T-helper 1 cell treated with Interleukin-12 subunit alpha and Interleukin-12 subunit beta and Interleukin-4 antibody, amounts not matched to agents 30 μg/mL and 1 μg/mL, for 36 hours (primary cell): Measurements from ENCODE around the gene AGT.
"Not testable (repeated sequence)": the region's sequence is repeated elsewhere in the genome, so short reads cannot be mapped to it uniquely, and the experiment has no call there.

Experiments
- H3K27ac Mint-ChIP-seq: one replicate; pipeline ENCODE4 v1.8.0; 2021; ENCODE audit warnings: mild to moderate bottlenecking, mixed read lengths
- H3K27me3 Mint-ChIP-seq: one replicate; pipeline ENCODE4 v1.8.0; 2021; ENCODE audit warnings: low read depth, mixed read lengths
- H3K36me3 Mint-ChIP-seq: one replicate; pipeline ENCODE4 v1.8.0; 2021; ENCODE audit warnings: low read depth, mixed read lengths
- H3K4me1 Mint-ChIP-seq: one replicate; pipeline ENCODE4 v1.8.0; 2021; ENCODE audit warnings: low read depth, mixed read lengths
- H3K4me3 Mint-ChIP-seq: one replicate; pipeline ENCODE4 v1.8.0; 2021; ENCODE audit warnings: mild to moderate bottlenecking, moderate library complexity, mixed read lengths
- H3K9me3 Mint-ChIP-seq: one replicate; pipeline ENCODE4 v1.8.0; 2021; ENCODE audit warnings: mixed read lengths

The AGT gene

DNA sequence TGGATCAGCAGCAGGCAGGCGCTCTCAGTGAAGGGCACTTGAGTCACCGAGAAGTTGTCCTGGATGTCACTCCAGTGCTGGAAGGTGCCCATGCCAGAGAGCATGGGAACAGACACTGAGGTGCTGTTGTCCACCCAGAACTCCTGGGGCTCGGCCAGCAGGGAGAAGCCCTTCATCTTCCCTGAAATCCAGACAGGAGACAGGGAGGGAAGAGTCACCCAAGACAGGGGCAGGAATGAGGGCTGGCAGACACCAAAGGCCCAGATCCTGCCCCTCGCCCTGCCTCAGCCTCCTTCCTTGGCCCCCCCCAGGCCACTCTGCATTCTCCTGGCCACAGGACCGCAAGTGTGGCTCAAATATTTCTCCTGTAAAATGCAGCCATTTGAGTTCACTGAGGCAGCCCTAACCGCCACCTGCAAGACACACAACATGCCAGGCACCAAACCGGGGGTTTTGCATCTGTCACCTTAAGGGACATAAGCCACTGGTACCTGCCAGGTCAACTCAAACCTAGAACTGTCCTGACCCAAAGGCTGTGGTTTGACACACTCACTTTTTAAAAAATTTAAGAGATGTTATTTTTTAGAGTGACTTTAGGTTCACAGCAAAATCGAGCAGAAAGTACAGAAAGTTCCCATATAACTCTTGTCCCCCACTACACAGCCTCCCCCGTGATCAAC lies 7.8 kb downstream of the AGT start:
- H3K4me3 Mint-ChIP-seq, result no peak overlapping the region
- no peak overlapping the region for H3K27ac Mint-ChIP-seq
- no peaks in the 10 kb centered on the region for H3K9me3 Mint-ChIP-seq
- H3K4me1 Mint-ChIP-seq, result no peaks in the 10 kb centered on the region
- no peaks in the 10 kb centered on the region for H3K36me3 Mint-ChIP-seq
- peaks cover 9% of the 10 kb centered on the region for H3K27me3 Mint-ChIP-seq

GRCh38 chr1:230705289-230706019 lies 8.5 kb downstream of the AGT start:
- no peak overlapping the region for H3K4me3 Mint-ChIP-seq
- H3K27ac Mint-ChIP-seq, result no peak overlapping the region
- H3K36me3 Mint-ChIP-seq, result no peaks in the 10 kb centered on the region
- H3K9me3 Mint-ChIP-seq, result no peaks in the 10 kb centered on the region
- no peaks in the 10 kb centered on the region for H3K4me1 Mint-ChIP-seq
- peaks cover 9% of the 10 kb centered on the region for H3K27me3 Mint-ChIP-seq

GRCh38 chr1:230704830-230705229 lies 9.1 kb downstream of the AGT start:
- H3K4me3 Mint-ChIP-seq, result no peak overlapping the region
- peaks cover 9% of the 10 kb centered on the region for H3K27me3 Mint-ChIP-seq
- no peak overlapping the region for H3K27ac Mint-ChIP-seq
- H3K4me1 Mint-ChIP-seq, result no peaks in the 10 kb centered on the region
- no peaks in the 10 kb centered on the region for H3K9me3 Mint-ChIP-seq
- H3K36me3 Mint-ChIP-seq, result no peaks in the 10 kb centered on the region

DNA sequence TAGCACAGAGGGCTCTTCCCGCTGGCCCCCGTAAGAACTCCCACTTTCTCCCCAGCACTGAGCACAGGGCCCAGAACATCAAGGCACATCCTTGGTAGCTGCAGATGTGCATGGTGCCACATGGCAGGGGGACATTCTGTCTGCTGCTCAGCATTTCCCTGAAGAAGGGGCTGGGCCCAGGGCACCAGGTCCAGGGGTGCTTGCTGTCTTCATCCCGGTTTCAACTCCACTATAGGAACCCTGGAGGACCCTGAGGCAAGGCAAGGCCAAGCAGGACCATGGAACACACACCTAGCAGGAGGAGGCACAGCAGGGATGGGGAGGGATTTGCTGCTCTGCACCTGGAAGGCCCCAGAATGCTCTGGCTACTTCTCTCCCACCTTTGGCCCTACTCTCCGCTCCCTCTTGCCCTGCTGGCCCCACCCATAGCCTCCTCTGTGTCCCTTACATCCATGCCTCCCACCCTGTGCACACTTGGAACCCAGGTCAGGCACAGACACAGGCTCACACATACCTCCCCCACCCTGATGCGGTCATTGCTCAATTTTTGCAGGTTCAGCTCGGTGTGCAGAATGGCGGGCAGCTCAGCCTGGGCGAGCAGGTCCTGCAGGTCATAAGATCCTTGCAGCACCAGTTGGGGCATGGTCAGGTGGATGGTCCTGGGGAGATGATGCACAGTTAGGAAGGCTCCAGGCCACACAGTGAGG lies 10.1 kb downstream of the AGT start:
- Mint-ChIP-seq H3K9me3 (no peaks in the 10 kb centered on the region), H3K36me3 (no peaks in the 10 kb centered on the region), H3K4me3 (no peak overlapping the region), H3K27me3 (peaks cover 9% of the 10 kb centered on the region), H3K4me1 (no peaks in the 10 kb centered on the region), H3K27ac (no peak overlapping the region)

DNA sequence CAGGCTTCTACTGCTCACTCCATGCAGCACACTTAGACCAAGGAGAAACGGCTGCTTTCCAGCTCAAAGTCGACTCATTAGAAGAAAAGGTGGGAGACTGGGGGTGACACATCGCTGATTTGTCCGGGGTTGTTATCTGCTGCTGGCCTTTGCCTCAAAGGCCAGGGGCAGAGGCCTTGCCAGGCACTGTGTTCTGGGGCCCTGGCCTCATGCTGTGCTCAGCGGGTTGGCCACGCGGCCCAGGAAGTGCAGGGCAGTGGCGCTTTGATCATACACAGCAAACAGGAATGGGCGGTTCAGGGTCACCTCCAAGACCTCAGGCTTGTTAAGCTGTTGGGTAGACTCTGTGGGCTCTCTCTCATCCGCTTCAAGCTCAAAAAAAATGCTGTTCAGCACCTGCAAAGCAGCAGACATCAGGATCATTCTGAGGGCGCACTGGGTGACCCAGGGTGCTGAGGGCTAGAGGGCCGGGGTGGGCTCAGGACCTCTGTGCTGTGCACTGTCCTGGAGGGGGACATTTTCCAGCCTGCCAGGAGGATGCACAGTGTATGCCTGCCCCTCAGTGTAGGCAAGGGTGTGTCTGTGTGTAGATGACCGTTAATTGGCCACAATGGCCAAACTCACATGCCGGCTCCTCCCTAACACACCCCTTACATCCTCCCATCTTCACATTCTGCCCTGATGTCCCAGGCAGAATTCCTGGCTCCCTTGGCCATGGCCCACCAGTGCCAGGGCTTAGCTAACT lies 10.8 kb downstream of the AGT start:
- Mint-ChIP-seq H3K4me1 (no peaks in the 10 kb centered on the region), H3K4me3 (no peak overlapping the region), H3K36me3 (no peaks in the 10 kb centered on the region), H3K27me3 (peaks cover 3% of the 10 kb centered on the region), H3K9me3 (no peaks in the 10 kb centered on the region), H3K27ac (no peak overlapping the region)

GRCh38 chr1:230701895-230702768 lies 11.8 kb downstream of the AGT start:
- no peaks in the 10 kb centered on the region for H3K9me3 Mint-ChIP-seq
- H3K27me3 Mint-ChIP-seq, result no peaks in the 10 kb centered on the region
- H3K4me1 Mint-ChIP-seq, result no peaks in the 10 kb centered on the region
- H3K36me3 Mint-ChIP-seq, result no peaks in the 10 kb centered on the region
- H3K4me3 Mint-ChIP-seq, result no peak overlapping the region
- no peak overlapping the region for H3K27ac Mint-ChIP-seq

DNA sequence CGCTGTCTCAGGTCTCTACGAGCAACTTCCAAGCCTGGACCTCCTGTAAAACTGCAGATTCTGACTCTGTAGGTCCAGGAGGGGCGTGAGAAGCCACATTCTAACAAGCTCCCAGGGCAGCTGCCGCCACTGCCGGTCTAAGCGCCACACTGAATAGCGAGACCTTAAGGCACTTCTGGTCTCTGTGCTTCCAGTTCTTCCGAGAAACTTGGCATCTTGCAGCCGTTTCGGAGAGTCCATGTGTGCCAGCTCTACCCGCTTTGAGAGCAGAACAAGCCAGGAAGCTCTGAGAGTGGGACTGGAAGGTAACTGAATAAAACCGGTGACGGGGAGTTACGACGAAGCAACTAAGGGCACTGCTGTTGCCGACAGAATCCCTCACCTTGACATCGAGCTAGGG lies 12.5 kb downstream of the AGT start:
- no peak overlapping the region for H3K27ac Mint-ChIP-seq
- H3K9me3 Mint-ChIP-seq, result no peaks in the 10 kb centered on the region

DNA sequence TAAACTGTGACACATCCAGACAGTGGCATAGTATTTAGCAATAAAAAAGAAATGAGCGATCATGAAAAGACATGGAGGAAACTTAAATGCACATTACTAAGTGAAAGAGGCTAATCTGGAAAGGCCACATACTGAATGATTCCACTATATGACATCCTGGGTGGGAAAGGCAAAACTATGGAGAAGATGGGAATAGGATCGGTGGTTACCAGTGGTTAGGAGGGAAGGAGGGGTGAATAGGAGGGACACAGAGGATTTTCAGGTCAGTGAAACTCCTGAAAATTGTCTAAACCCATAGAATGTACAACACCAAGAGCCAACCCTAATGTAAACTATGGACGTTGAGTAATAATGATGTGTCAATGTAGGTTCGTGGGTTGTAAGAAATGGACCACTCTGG lies 13.8 kb downstream of the AGT start:
- no peak overlapping the region for H3K27ac Mint-ChIP-seq
- no peaks in the 10 kb centered on the region for H3K36me3 Mint-ChIP-seq
- H3K4me1 Mint-ChIP-seq, result no peaks in the 10 kb centered on the region
- H3K4me3 Mint-ChIP-seq, result no peak overlapping the region
- H3K9me3 Mint-ChIP-seq, result no peaks in the 10 kb centered on the region
- H3K27me3 Mint-ChIP-seq, result no peaks in the 10 kb centered on the region

More for the DNA sequence above, 12.5 kb downstream of the AGT start:
- Mint-ChIP-seq H3K27me3 (no peaks in the 10 kb centered on the region), H3K4me1 (no peaks in the 10 kb centered on the region), H3K36me3 (no peaks in the 10 kb centered on the region), H3K4me3 (no peak overlapping the region)

DNA sequence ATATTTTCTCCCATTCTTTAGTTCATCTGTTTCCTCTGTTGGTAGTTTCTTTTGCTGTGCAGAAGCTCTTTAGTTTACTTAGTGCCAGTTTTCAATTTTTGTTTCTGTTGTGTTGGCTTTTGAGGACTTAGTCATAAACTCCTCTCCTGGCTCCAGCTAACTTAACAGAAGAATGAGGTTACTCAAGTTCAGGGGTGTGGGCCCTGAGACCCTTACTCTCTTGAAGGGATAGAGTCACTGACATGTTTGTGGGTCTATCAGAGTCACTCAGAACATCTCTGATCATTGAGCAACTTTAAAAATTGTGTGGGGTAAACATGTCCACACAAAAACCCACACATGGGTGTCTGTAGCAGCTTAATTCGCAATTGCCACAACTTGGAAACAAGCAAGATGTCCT lies 14.2 kb downstream of the AGT start:
- Mint-ChIP-seq H3K27me3 (no peaks in the 10 kb centered on the region), H3K4me3 (no peak overlapping the region), H3K36me3 (no peaks in the 10 kb centered on the region), H3K9me3 (no peaks in the 10 kb centered on the region), H3K4me1 (peaks cover under 1% of the 10 kb centered on the region), H3K27ac (no peak overlapping the region)

DNA sequence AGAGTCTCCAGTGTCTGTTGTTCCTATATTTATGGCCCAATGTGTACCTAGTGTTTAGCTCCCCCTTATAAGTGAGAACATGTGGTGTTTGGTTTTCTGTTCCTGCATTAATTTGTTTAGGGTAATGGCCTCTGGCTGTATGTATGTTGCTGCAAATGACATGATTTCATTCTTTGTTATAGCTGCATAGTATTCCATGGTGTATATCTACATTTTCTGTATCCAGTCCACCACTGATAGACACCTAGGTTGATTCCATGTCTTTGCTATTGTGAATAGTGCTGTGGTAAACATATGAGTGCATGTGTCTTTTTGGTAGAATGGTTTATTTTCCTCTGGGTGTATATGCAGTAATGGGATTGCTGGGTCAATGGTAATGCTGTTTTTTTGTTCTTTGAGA lies 15.0 kb downstream of the AGT start:
- not testable (repeated sequence) for H3K27ac Mint-ChIP-seq, H3K27me3 Mint-ChIP-seq, H3K36me3 Mint-ChIP-seq, H3K4me1 Mint-ChIP-seq, H3K9me3 Mint-ChIP-seq, H3K4me3 Mint-ChIP-seq

GRCh38 chr1:230698130-230698529 lies 15.8 kb downstream of the AGT start:
- H3K36me3 Mint-ChIP-seq, result peaks cover 6% of the 10 kb centered on the region
- no peak overlapping the region for H3K4me3 Mint-ChIP-seq

DNA sequence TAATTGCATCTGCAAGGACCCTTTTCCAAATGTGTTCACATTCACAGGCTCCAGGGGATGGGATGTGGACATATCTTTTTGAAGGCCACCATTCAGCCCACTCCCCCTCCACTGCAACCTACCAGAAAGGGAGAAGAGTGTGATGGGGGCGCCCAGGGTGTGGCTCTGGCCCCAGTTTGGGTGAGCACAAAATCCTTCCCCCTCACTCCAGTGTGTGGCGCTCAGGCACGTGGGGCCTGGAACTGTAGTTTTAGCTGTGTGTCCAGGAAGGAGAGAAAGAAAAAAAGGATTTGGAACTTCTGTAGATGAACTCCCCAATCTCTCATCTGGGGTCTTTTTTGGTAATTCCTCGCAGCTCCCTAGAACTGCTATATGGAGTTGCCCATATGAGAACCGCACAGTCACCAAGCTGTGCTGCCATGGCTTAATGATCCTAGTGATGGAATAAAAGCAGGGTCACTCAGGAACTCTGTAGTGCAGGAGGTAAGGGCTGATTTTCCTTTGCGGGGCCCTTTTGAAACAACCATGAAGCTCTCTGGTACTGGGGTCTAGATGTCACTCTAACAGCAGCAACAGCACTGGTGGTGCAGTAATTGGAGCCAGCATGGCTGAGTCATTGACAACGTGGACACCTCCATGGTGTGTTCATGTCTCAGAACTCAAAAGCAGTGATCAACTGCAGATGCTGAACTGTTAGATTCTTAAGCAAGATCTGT lies 17.0 kb downstream of the AGT start:
- H3K9me3 Mint-ChIP-seq, result no peaks in the 10 kb centered on the region
- H3K36me3 Mint-ChIP-seq, result peaks cover 13% of the 10 kb centered on the region
- H3K27ac Mint-ChIP-seq, result no peak overlapping the region
- no peaks in the 10 kb centered on the region for H3K27me3 Mint-ChIP-seq
- H3K4me3 Mint-ChIP-seq, result no peak overlapping the region
- H3K4me1 Mint-ChIP-seq, result peaks cover 3% of the 10 kb centered on the region

More at GRCh38 chr1:230698130-230698529, 15.8 kb downstream of the AGT start:
- Mint-ChIP-seq H3K27me3 (no peaks in the 10 kb centered on the region), H3K4me1 (peaks cover 3% of the 10 kb centered on the region), H3K9me3 (no peaks in the 10 kb centered on the region), H3K27ac (no peak overlapping the region)

- peaks cover 3% of the 10 kb centered on the region for H3K4me1 Mint-ChIP-seq
- H3K27ac Mint-ChIP-seq, result no peak overlapping the region
- no peak overlapping the region for H3K4me3 Mint-ChIP-seq
- H3K9me3 Mint-ChIP-seq, result no peaks in the 10 kb centered on the region
- peaks cover 15% of the 10 kb centered on the region for H3K36me3 Mint-ChIP-seq
- no peaks in the 10 kb centered on the region for H3K27me3 Mint-ChIP-seq
Measured at GRCh38 chr1:230696218-230696617, 17.7 kb downstream of the AGT start.
